Stimulated activated memory B cell treated with anti-CD40 and anti-IgM and Interleukin-4, amounts not matched to agents 10 μg/mL and 1 μg/mL and 100 μg/mL, for 72 hours (primary cell): ENCODE results near the gene FMN1.

ENCODE experiments used
- ATAC-seq: fragments of 150-1000 bp; cut with Tn5 transposase; 2 replicates; pipeline ENCODE4 v1.10.0; 2021
- H3K27ac Mint-ChIP-seq: one replicate; pipeline ENCODE4 v1.8.0; 2022; ENCODE audit warnings: mild to moderate bottlenecking, mixed read lengths
- H3K27me3 Mint-ChIP-seq: one replicate; pipeline ENCODE4 v1.8.0; 2022; ENCODE audit warnings: mixed read lengths
- H3K36me3 Mint-ChIP-seq: one replicate; pipeline ENCODE4 v1.8.0; 2022; ENCODE audit warnings: mixed read lengths
- H3K4me1 Mint-ChIP-seq: one replicate; pipeline ENCODE4 v1.8.0; 2022; ENCODE audit warnings: mixed read lengths
- H3K4me3 Mint-ChIP-seq: one replicate; pipeline ENCODE4 v1.8.0; 2022; ENCODE audit warnings: mild to moderate bottlenecking, moderate library complexity, mixed read lengths
- H3K9me3 Mint-ChIP-seq: one replicate; pipeline ENCODE4 v1.8.0; 2022; ENCODE audit warnings: mixed read lengths

Gene FMN1

DNA sequence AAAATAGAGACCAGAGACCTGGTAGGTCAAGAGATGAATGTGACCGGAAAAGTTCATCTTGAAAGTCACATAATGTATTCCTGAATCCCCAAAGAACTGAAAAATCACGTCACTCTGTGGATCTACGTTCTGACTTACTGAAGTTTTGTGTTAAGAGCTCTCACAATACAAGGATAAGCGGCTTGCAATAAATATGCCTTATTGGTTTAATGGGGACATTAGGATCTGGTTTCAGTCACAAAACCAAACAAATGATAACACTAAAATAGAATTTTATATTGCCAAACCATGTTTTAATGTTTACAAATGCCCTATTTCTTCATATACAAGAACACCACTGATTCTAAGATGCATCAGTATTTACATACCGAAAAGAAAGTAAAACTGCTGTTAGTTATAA lies 164.2 kb downstream of the FMN1 start:
- Mint-ChIP-seq H3K27me3 (no peaks in the 10 kb centered on the region), H3K36me3 (no peaks in the 10 kb centered on the region), H3K27ac (no peak overlapping the region), H3K4me1 (no peaks in the 10 kb centered on the region), H3K9me3 (no peaks in the 10 kb centered on the region), H3K4me3 (no peak overlapping the region)
- no peak for ATAC-seq

- Mint-ChIP-seq H3K36me3 (no peaks in the 10 kb centered on the region), H3K4me3 (no peak overlapping the region), H3K4me1 (no peaks in the 10 kb centered on the region), H3K9me3 (no peaks in the 10 kb centered on the region), H3K27ac (no peak overlapping the region), H3K27me3 (no peaks in the 10 kb centered on the region)
- no peak for ATAC-seq
These were observed 165.3 kb downstream of the FMN1 start for GRCh38 chr15:33029109-33029652.

- Mint-ChIP-seq H3K4me1 (no peaks in the 10 kb centered on the region), H3K36me3 (no peaks in the 10 kb centered on the region), H3K27ac (no peak overlapping the region), H3K9me3 (no peaks in the 10 kb centered on the region), H3K27me3 (no peaks in the 10 kb centered on the region), H3K4me3 (no peak overlapping the region)
- ATAC-seq, result no peak
These were observed 166.0 kb downstream of the FMN1 start for GRCh38 chr15:33028495-33028894.

- Mint-ChIP-seq H3K4me3 (no peak overlapping the region), H3K27ac (no peak overlapping the region), H3K4me1 (no peaks in the 10 kb centered on the region), H3K9me3 (no peaks in the 10 kb centered on the region), H3K36me3 (no peaks in the 10 kb centered on the region), H3K27me3 (peaks cover 4% of the 10 kb centered on the region)
- ATAC-seq, result no peak
These were observed 167.0 kb downstream of the FMN1 start for GRCh38 chr15:33027306-33028035.

GRCh38 chr15:33026614-33027013 lies 167.9 kb downstream of the FMN1 start:
- Mint-ChIP-seq H3K27ac (no peak overlapping the region), H3K36me3 (no peaks in the 10 kb centered on the region), H3K4me1 (no peaks in the 10 kb centered on the region), H3K4me3 (no peak overlapping the region), H3K27me3 (peaks cover 8% of the 10 kb centered on the region), H3K9me3 (no peaks in the 10 kb centered on the region)
- ATAC-seq, result no peak

DNA sequence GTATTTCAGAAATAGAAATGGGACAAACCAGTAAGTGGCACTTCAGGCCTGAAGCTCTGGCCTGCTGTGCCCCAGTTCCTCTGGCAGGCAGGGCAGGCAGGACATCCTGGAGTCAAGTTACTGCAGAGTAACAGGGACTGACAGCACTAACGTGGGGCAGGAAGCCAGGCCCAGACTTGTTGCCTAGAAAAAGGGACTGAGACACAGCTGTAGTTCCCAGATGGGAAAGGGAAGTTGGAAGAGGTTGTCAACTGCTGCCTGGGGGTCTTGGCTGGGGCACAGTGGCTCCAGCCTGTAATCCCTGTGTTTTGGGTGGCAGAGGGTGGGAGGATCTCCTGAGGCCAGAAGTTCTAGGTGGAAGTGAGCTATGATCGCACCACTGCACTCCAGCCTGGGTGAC lies 171.9 kb downstream of the FMN1 start:
- H3K27me3 Mint-ChIP-seq, result peaks cover 8% of the 10 kb centered on the region
- H3K9me3 Mint-ChIP-seq, result no peaks in the 10 kb centered on the region

GRCh38 chr15:33021806-33022389 lies 172.6 kb downstream of the FMN1 start:
- H3K4me3 Mint-ChIP-seq, result no peak overlapping the region
- no peak overlapping the region for H3K27ac Mint-ChIP-seq
- H3K4me1 Mint-ChIP-seq, result no peaks in the 10 kb centered on the region

More for the DNA sequence above, 171.9 kb downstream of the FMN1 start:
- ATAC-seq, result no peak
- Mint-ChIP-seq H3K4me1 (no peaks in the 10 kb centered on the region), H3K36me3 (no peaks in the 10 kb centered on the region), H3K4me3 (no peak overlapping the region), H3K27ac (no peak overlapping the region)

DNA sequence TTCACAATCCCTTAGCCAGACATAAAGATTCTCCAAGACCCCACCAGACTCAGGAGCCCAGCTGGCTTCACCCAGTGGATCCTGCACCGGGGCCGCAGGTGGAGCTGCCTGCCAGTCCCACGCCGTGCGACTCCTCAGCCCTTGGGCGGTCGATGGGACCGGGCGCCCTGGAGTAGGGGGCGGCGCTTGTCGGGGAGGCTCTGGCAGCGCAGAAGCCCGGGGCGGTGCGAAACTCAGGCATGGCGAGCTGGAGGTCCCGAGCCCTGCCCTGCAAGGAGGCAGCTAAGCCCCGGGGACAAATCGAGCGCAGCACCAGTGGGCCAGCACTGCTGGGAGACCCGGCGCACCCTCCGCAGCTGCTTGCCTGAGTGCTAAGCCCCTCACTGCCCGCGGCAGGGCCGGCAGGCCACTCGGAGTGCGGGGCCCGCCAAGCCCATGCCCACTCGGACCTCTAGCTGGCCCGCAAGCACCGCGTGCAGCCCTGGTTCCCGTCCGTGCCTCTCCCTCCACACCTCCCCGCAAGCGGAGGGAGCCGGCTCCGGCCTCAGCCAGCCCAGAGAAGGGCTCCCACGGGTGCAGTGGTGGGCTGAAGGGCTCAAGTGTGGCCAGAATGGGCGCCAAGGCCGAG lies 175.0 kb downstream of the FMN1 start:
- Mint-ChIP-seq H3K36me3 (no peaks in the 10 kb centered on the region), H3K27me3 (peaks cover 8% of the 10 kb centered on the region), H3K9me3 (no peaks in the 10 kb centered on the region), H3K4me1 (no peaks in the 10 kb centered on the region), H3K4me3 (no peak overlapping the region), H3K27ac (no peak overlapping the region)
- no peak for ATAC-seq

More at GRCh38 chr15:33021806-33022389, 172.6 kb downstream of the FMN1 start:
- Mint-ChIP-seq H3K36me3 (no peaks in the 10 kb centered on the region), H3K9me3 (no peaks in the 10 kb centered on the region), H3K27me3 (peaks cover 8% of the 10 kb centered on the region)
- no peak for ATAC-seq

DNA sequence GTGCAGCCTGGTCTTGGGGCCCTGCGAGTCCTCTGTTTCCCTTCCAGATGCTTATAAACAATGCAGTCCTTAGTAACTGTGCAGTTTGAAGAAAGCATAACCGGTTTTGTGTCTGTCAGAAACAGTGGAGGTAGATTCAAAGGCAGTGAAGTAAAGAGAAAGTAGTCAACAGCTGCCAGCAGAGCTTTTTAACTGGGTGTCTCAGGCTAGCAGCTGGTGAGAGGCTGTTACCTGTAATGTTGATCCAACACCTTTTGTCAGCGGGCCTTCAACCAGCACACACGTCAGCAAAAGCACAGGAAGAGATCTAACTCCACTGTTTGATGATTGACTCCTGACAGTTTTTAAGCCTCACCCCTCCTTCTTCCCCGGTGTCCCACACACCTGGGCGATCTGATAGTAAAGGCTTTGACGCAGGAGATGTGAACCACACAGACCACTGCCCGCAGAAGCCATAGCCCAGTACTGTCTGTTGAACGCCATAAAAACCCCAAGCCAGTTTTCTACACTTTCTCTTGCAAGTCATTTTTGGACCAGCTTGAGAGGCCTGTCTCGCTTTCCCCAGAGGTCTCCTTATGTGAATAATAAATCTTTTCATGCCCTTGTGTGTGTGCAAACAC lies 178.0 kb downstream of the FMN1 start:
- H3K4me1 Mint-ChIP-seq, result no peaks in the 10 kb centered on the region
- no peaks in the 10 kb centered on the region for H3K36me3 Mint-ChIP-seq
- no peaks in the 10 kb centered on the region for H3K27me3 Mint-ChIP-seq
- no peak overlapping the region for H3K27ac Mint-ChIP-seq
- H3K9me3 Mint-ChIP-seq, result no peaks in the 10 kb centered on the region
- no peak overlapping the region for H3K4me3 Mint-ChIP-seq
- no peak for ATAC-seq

GRCh38 chr15:33014586-33014985 lies 179.9 kb downstream of the FMN1 start:
- Mint-ChIP-seq H3K9me3 (no peaks in the 10 kb centered on the region), H3K4me3 (no peak overlapping the region), H3K4me1 (no peaks in the 10 kb centered on the region), H3K27me3 (peaks cover 7% of the 10 kb centered on the region), H3K27ac (no peak overlapping the region), H3K36me3 (no peaks in the 10 kb centered on the region)
- no peak for ATAC-seq

GRCh38 chr15:33013827-33014445 lies 180.6 kb downstream of the FMN1 start:
- no peaks in the 10 kb centered on the region for H3K4me1 Mint-ChIP-seq
- no peaks in the 10 kb centered on the region for H3K9me3 Mint-ChIP-seq
- H3K4me3 Mint-ChIP-seq, result no peak overlapping the region
- no peak overlapping the region for H3K27ac Mint-ChIP-seq
- ATAC-seq, result no peak
- no peaks in the 10 kb centered on the region for H3K36me3 Mint-ChIP-seq
- H3K27me3 Mint-ChIP-seq, result peaks cover 13% of the 10 kb centered on the region

DNA sequence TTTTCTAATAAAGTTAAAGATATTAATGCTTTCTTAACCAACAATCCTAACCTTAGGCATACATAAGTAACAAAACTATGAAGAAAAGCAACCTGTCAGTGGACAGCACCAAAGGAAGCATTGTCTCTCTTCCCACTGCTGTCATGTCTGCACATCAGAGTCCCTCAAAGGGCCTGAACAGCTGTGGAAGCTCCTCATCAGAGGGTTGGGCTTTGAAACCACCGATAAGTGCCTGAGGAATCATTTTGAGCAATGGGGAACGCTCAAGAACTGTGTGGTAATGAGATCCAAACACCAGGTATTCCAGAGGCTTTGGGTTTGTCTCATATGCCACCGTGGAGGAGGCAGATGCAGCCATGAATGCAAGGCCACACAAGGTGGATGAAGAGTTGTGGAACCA lies 182.5 kb downstream of the FMN1 start:
- no peak overlapping the region for H3K4me3 Mint-ChIP-seq
- no peak for ATAC-seq
- no peaks in the 10 kb centered on the region for H3K9me3 Mint-ChIP-seq
- no peaks in the 10 kb centered on the region for H3K4me1 Mint-ChIP-seq
- no peak overlapping the region for H3K27ac Mint-ChIP-seq
- peaks cover 26% of the 10 kb centered on the region for H3K27me3 Mint-ChIP-seq
- no peaks in the 10 kb centered on the region for H3K36me3 Mint-ChIP-seq

- no peak overlapping the region for H3K27ac Mint-ChIP-seq
- no peaks in the 10 kb centered on the region for H3K4me1 Mint-ChIP-seq
- peaks cover 45% of the 10 kb centered on the region for H3K27me3 Mint-ChIP-seq
- no peak overlapping the region for H3K4me3 Mint-ChIP-seq
- no peaks in the 10 kb centered on the region for H3K9me3 Mint-ChIP-seq
- ATAC-seq, result no peak
- H3K36me3 Mint-ChIP-seq, result no peaks in the 10 kb centered on the region
These were observed 184.9 kb downstream of the FMN1 start for GRCh38 chr15:33009603-33010002.

GRCh38 chr15:33009026-33009425 lies 185.5 kb downstream of the FMN1 start:
- Mint-ChIP-seq H3K27ac (no peak overlapping the region), H3K4me1 (no peaks in the 10 kb centered on the region), H3K9me3 (no peaks in the 10 kb centered on the region), H3K4me3 (no peak overlapping the region), H3K27me3 (peaks cover 45% of the 10 kb centered on the region), H3K36me3 (no peaks in the 10 kb centered on the region)
- ATAC-seq, result no peak
